ENCODE results near the gene TMEM181. TPM values are rescaled to one million over a fixed set of nuclear protein-coding genes. Genes with fewer than 3 reads are reported as not detected.
"Not testable (repeated sequence)": the region's sequence is repeated elsewhere in the genome, so short reads cannot be mapped to it uniquely, and the experiment has no call there.

TMEM181 gene
- total RNA-seq, 2 donors from 2014 or later = 11.9 to 12.3 TPM

GRCh38 chr6:158646023-158646910, 86.4 kb downstream of the TMEM181 start:
- ATAC-seq = no peak
- DNase-seq (ENCODE audit: low spot score in 2 of 2) = no peak
- Mint-ChIP-seq H3K36me3 (peaks cover 31 to 37% of the 10 kb centered on the region in 2 donors), H3K27ac (peak overlapping the region; percentile 96 to 100), H3K9me3 (peaks cover 0 to 4% of the 10 kb centered on the region in 2 donors)

DNA sequence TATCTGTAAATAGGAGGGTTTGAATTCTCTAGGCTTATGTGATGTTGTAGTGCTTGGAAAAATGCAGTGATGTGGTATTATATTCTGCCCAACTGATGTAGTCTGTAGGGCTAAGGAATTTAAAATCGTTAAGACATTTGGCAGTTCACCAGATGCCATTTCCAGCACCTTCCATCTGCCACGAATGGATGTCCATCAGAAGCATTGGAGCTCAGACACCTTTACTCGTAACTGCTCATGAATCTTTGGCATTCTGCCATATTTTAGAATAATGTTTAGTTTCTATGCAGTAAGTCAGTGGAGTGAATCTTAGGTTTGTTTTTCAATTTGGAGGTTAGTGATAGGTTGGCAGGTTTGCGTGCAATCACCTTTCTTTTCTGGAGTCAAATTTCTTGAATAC, 87.6 kb downstream of the TMEM181 start:
- Mint-ChIP-seq H3K9me3 (peaks cover 0 to 4% of the 10 kb centered on the region in 2 donors), H3K27ac (peak overlapping the region; percentile 57 to 100), H3K36me3 (peaks cover 29 to 33% of the 10 kb centered on the region in 2 donors)
- ATAC-seq (no peak), DNase-seq (ENCODE audit: low spot score in 2 of 2) (no peak)

DNA sequence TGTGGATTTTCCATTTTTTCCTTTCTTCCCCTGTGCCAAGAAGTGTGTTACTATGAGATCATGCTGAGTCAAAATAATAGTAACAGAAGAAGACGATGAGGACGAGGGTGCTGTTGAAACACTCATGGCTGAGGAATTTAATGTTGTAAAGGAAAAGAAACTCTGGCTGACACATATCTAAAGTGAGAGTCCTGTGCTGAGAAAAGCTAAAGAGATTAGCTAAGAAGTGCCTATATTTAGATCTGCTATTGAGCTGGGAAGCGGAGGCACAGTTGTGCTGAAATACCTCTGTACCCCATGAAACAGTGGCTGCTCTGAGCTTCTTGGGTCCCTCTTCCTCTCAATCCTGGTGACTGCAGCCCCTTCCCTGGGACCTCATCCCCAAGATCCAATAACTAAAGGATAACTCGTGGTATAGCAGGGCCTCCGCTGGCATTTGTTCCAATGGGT, 88.8 kb downstream of the TMEM181 start:
- H3K9me3 Mint-ChIP-seq = peaks cover 0 to 4% of the 10 kb centered on the region in 2 donors
- ATAC-seq = peak; percentile 39 to 46
- no peak for DNase-seq (ENCODE audit: low spot score in 2 of 2)
- peaks cover 22 to 28% of the 10 kb centered on the region in 2 donors for H3K36me3 Mint-ChIP-seq
- peak overlapping the region; percentile 96 to 100 for H3K27ac Mint-ChIP-seq

DNA sequence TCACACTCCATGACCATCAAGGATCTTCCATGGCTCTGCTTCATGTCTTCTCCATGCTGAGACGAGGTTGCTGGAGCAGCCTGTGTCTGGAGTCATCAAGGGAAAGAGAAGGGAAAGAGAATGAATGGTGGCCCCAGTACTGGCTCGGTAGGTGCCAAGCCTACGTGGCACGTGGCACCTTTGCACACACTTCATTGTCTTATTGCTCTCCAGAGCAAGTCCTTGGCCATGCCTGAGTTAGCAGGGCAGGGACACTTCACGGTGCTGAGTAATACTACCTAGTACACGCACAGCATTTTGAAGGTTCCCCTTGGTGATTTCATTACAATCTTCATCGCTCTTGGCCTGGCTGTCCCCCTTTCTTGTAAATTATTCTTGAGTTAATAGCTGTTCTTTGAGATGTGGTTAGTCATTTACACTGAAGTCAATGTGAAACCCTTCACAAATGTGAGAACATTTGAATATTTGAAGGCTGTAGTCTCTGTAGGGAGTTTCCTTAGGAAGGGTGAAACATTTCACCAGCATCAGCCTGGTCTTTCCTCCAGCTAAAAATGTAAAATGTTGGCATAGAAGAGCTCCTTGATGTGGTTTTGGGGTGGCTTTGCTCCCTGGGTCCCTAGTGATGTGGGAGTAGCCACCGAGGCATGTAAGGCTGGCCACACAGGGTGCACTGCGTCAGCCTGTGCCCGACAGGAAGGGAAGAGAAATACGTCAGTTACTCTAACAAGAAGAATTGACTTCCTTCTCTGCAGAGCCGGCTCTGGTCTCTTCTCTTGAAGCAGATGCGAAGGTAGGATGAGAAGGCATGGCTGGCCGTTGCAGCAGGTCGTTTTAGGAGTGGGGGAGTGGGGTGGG, 89.6 kb downstream of the TMEM181 start, which contains the start of gene SYTL3:
Gene SYTL3, plus strand, starts transcription at position 766 of the 855 bp plus-strand sequence. CDS start 13,215 bp downstream, outside the sequence.
- ATAC-seq (peak; percentile 65 to 71), DNase-seq (ENCODE audit: low spot score in 2 of 2) (peak; percentile 81 to 95)
- Mint-ChIP-seq H3K27ac (peak within 1 kb of the TSS; percentile 96 to 100), H3K9me3 (peaks cover 0 to 4% of the 10 kb centered on the region in 2 donors), H3K36me3 (peaks cover 26 to 32% of the 10 kb centered on the region in 2 donors)

GRCh38 chr6:158651981-158652737, 92.3 kb downstream of the TMEM181 start:
- peaks cover 47 to 52% of the 10 kb centered on the region in 2 donors for H3K36me3 Mint-ChIP-seq
- peak overlapping the region; percentile 99 to 100 for H3K27ac Mint-ChIP-seq
- not testable (repeated sequence) for H3K9me3 Mint-ChIP-seq; DNase-seq (ENCODE audit: low spot score in 2 of 2); ATAC-seq

- ATAC-seq (peak; percentile 62 to 64), DNase-seq (ENCODE audit: low spot score in 2 of 2) (peak; percentile 78 to 95)
- no peaks in the 10 kb centered on the region for H3K9me3 Mint-ChIP-seq
- H3K36me3 Mint-ChIP-seq = peaks cover 47 to 53% of the 10 kb centered on the region in 2 donors
- peak overlapping the region; percentile 99 to 100 for H3K27ac Mint-ChIP-seq
Measured at GRCh38 chr6:158653577-158654354, 93.9 kb downstream of the TMEM181 start.

- no peak for DNase-seq (ENCODE audit: low spot score in 2 of 2)
- peaks cover 49 to 53% of the 10 kb centered on the region in 2 donors for H3K36me3 Mint-ChIP-seq
Measured at GRCh38 chr6:158654498-158654897, 94.6 kb downstream of the TMEM181 start.

DNA sequence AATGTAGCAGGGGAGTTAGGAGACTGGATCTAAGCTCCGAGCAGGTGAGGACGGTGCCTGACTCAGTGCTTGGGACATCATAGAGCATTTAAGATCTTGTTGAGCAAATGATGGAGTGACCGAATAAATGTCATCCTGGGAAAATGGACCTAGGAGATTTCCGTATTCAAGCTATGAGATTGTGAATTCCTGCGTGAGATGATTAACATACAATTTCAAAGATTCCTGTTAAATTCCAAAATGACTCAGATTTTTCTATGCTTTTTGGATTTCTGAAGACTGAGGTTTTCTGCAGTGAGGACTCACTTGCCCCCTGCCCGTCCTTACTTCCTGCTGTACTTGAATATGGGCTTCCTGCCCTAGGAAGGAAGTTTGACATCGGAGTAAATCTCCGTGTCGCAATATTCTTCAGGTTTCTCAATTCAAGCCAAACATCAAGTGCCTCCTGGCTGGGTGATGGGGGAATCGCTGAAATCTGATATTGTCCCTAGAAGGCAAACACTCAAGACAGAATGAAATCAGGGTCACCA, 95.1 kb downstream of the TMEM181 start:
- no peak for DNase-seq (ENCODE audit: low spot score in 2 of 2)
- Mint-ChIP-seq H3K27ac (peak overlapping the region; percentile 99 to 100), H3K9me3 (no peaks in the 10 kb centered on the region), H3K36me3 (peaks cover 49 to 55% of the 10 kb centered on the region in 2 donors)
- ATAC-seq = no peak

More at GRCh38 chr6:158654498-158654897, 94.6 kb downstream of the TMEM181 start:
- Mint-ChIP-seq H3K27ac (peak overlapping the region; percentile 99 to 100), H3K9me3 (no peaks in the 10 kb centered on the region)
- ATAC-seq = no peak

DNA sequence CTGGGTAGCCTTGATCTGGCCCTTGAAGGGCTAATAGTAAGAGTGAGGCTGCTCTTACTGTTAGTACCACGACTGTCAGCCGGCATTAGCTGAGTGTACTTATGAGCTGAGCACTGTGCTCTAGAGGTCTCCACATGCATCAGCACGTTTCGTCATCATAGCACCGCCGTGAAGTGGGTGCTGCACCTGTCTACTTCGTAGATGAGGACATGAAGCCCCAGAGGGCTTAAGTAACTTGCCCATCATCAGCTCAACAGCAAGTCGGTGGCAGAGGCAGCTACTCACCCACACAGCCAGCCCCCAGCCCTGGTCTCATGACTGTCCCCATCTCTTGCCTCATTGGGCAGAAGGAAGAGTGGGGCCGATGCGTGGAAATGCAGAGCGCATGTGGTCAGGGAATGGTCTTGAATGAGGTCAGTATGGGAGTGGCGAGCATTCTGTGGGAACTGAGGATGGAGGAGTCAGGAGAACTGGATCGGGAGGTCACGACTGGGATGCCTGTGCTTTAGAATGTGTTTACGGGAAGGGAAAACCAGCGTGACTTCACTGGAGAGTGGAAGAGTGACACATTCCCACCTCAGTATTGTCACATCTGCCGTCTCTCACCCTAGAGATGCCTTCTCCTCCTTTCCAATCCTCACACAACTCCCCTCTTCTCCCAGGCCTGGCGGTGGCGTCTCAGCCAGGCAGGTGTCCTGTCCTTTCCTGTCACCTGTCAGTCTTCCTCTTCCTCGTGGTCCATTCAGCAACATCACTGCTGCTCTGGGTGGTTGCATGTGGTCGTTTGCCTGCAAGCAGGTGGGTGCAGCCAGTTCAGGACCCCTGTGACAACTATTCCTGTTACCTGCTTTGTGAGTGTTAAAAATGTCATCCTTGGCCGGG, 95.9 kb downstream of the TMEM181 start:
- DNase-seq (ENCODE audit: low spot score in 2 of 2) (no peak), ATAC-seq (no peak)
- Mint-ChIP-seq H3K36me3 (peaks cover 50 to 54% of the 10 kb centered on the region in 2 donors), H3K9me3 (no peaks in the 10 kb centered on the region), H3K27ac (peak overlapping the region; percentile 29 to 100)

- not testable (repeated sequence) for ATAC-seq; DNase-seq (ENCODE audit: low spot score in 2 of 2); H3K27ac Mint-ChIP-seq
Measured at GRCh38 chr6:158656986-158657385, 97.1 kb downstream of the TMEM181 start.

DNA sequence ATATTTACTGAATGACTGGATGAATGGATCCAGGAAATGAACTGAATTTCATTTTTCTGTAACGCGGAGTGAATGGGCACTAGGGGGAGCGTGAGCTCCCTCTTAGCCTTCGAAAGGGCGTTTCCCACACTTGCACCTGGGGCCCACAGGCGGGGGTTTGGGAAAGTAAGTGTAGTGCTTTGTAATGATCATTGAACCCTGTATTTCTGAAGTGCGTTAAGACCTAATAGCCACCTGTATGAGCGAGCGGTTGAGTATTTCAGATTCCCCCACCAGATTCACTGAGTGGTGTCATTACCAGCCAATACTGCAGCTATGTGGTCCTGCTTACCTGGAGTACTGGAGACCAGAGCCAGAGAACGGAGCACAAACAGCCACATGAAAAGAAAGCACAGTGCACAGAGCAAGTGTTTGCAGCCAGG, 100.5 kb downstream of the TMEM181 start:
- H3K9me3 Mint-ChIP-seq = no peaks in the 10 kb centered on the region
- DNase-seq (ENCODE audit: low spot score in 2 of 2) (no peak), ATAC-seq (peak; percentile 32 to 52)
- H3K36me3 Mint-ChIP-seq = peaks cover 50 to 57% of the 10 kb centered on the region in 2 donors
- H3K27ac Mint-ChIP-seq = peak overlapping the region in 1 of 2 donors; percentile 20

More at GRCh38 chr6:158656986-158657385, 97.1 kb downstream of the TMEM181 start:
- H3K36me3 Mint-ChIP-seq = peaks cover 43 to 46% of the 10 kb centered on the region in 2 donors
- not testable (repeated sequence) for H3K9me3 Mint-ChIP-seq

- no peaks in the 10 kb centered on the region for H3K9me3 Mint-ChIP-seq
- H3K27ac Mint-ChIP-seq = no peak overlapping the region
- ATAC-seq (no peak), DNase-seq (ENCODE audit: low spot score in 2 of 2) (no peak)
- H3K36me3 Mint-ChIP-seq = peaks cover 45 to 49% of the 10 kb centered on the region in 2 donors
Measured at GRCh38 chr6:158661156-158661685, 101.3 kb downstream of the TMEM181 start.

- peak overlapping the region in 1 of 2 donors; percentile 17 for H3K27ac Mint-ChIP-seq
Measured at GRCh38 chr6:158662607-158662953, 102.7 kb downstream of the TMEM181 start.

More at GRCh38 chr6:158662607-158662953, 102.7 kb downstream of the TMEM181 start:
- ATAC-seq (no peak), DNase-seq (ENCODE audit: low spot score in 2 of 2) (no peak)
- H3K36me3 Mint-ChIP-seq = peaks cover 38 to 51% of the 10 kb centered on the region in 2 donors
- H3K9me3 Mint-ChIP-seq = no peaks in the 10 kb centered on the region
